ENCODE results near the gene MUC5AC. TPM values are rescaled to one million over a fixed set of nuclear protein-coding genes. Genes with fewer than 3 reads are reported as not detected.

The MUC5AC gene
- total and polyA plus RNA-seq, 12 donors, result under 0.01 TPM; not detected in 9

DNA sequence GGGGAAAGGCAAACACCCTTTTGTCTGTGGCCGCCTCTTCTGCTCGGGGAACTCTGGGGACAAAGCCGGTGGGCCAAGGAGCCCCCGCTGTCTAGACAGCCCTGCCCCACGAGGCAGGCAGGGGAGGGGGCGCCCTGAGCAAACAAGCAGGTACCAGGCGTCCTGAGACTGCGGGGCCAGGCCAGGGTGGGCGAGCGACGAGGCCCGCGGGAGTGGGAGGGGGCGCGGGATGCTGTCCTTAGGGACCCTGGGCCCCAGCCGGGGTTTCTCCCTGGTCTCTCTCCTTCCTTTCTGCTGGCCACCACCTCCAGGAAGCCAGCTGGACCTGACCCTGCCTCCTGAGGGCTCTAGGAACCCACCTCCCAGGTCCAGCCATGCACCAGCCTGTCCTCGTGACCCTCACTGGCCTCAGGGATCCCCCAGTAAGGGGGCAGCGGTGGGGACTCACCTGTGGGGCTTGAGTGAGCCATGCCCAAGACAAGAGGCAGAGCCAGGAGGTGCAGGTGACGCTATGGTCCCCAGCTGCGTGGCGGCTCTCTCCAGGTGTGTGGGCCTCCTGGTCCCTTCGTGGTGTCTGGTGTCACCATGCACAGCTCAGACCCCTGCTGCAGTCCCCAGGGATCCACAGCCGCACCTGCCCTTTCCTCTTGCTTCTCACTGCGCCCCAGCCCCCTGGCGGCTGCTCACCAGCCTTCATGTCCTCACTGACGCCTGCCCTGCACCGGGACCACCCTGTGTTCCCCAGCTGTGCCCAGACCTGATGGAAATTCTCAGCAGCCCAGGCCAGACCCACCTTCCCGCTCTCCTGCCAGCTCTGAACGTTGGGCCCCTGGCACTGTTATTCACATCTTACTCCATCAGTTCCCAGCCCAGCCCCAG, 26.5 kb upstream of the MUC5AC start:
- TF ChIP-seq CTCF (IDR thresholded peaks at IDR 0.05), result no peak
- no peak for TF ChIP-seq POLR2A (IDR thresholded peaks at IDR 0.05)
- peak in 3 of 7 donors; percentile 10 to 18 (median 17) for DNase-seq

DNA sequence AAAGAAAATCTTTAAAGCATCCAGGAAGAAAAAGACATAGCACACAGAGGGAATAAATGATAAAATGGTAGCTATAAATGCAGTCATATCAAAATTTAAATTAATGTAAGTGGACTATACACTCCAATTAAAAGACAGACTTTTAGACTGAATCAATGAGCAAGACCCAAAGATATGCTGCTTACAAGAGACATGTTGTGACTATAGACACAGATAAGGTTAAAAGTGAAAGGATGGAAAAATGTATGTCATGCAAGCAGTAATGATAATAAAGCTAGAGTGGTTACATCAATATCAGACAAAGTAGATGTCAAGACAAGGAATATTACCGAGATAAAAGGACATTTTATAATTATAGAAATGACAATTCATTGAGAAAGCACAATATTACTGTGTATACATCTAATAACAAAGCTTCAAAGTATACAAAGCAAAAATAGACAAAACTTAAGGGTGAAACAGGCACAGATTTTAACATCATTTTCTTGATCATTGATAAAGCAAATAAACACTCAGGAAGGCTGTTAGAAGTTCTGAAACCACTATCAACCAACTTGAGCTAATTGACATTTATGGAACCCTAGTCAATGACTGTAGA, 22.8 kb upstream of the MUC5AC start:
- H3K4me3 ChIP-seq, result no peak overlapping the region
- no peak for DNase-seq
- H3K27me3 ChIP-seq, result no peaks in the 10 kb centered on the region
- no peak overlapping the region for H3K27ac ChIP-seq
- no peaks in the 10 kb centered on the region for H3K4me1 ChIP-seq (replicated peaks in 1 of 2)
- H3K36me3 ChIP-seq (replicated peaks in 1 of 2), result no peaks in the 10 kb centered on the region
- WGBS, 4 donors, result 58 to 69% (median 65%) methylated on average over 1 of the region's 1 CpG
- intact Hi-C loops (cut with DNase I), result no loop called here
- TF ChIP-seq POLR2A (IDR thresholded peaks at IDR 0.05), result no peak
- TF ChIP-seq CTCF (IDR thresholded peaks at IDR 0.05), result no peak
- H3K9me3 ChIP-seq (replicated peaks in 1 of 3), result peaks cover 0 to 9% (median 0%) of the 10 kb centered on the region in 3 donors

More for the DNA sequence above, 26.5 kb upstream of the MUC5AC start:
- peaks cover 0 to 9% (median 0%) of the 10 kb centered on the region in 3 donors for H3K9me3 ChIP-seq (replicated peaks in 1 of 3)
- no peaks in the 10 kb centered on the region for H3K4me1 ChIP-seq (replicated peaks in 1 of 2)
- WGBS, 4 donors, result 70 to 81% (median 80%) methylated on average over 10 to 29 of the region's 29 CpGs
- no peaks in the 10 kb centered on the region for H3K36me3 ChIP-seq (replicated peaks in 1 of 2)
- no peaks in the 10 kb centered on the region for H3K27me3 ChIP-seq
- no peak overlapping the region for H3K4me3 ChIP-seq
- no peak overlapping the region for H3K27ac ChIP-seq
- intact Hi-C loops (cut with DNase I), result no loop called here

GRCh38 chr11:1138097-1138496, 19.7 kb upstream of the MUC5AC start:
- H3K9me3 ChIP-seq (replicated peaks in 1 of 3), result peaks cover 0 to 9% (median 4%) of the 10 kb centered on the region in 3 donors
- TF ChIP-seq POLR2A (IDR thresholded peaks at IDR 0.05), result no peak
- TF ChIP-seq CTCF (IDR thresholded peaks at IDR 0.05), result no peak
- WGBS, 4 donors, result 68 to 81% (median 72%) methylated on average over 8 of the region's 8 CpGs
- no peaks in the 10 kb centered on the region for H3K36me3 ChIP-seq (replicated peaks in 1 of 2)
- H3K27me3 ChIP-seq, result no peaks in the 10 kb centered on the region
- H3K4me1 ChIP-seq (replicated peaks in 1 of 2), result no peaks in the 10 kb centered on the region
- H3K27ac ChIP-seq, result no peak overlapping the region
- intact Hi-C loops (cut with DNase I), result no loop called here
- DNase-seq, result no peak
- no peak overlapping the region for H3K4me3 ChIP-seq

DNA sequence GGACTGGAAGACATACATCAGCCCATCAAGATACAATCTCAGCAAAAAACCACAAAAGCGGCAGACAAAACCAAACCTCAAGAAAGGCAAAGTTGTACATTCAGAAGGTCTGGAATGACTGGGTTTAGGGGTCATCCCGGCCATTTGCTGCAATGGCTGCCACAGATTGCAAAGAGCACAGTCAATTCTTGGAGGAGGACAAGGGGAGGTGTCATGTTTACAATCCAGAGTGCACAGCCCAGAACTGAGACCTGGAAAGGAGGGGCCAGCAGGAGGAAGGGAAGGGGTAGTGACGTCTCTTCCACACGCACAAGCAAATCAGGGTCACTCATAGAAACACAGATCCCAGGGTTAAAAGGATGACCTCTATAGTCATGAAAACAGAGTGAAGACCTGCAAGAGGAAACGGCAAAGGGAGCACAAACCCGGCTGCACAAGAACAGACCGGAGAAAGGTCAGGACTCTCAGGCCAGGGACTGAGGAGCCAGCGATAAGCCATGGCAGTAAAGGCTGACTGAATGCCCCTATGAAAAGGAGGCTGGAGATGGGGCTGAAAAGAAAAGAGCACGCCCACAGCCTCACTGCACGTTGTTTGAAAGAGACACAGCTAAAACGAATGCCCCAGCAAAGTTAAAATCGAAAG, 18.2 kb upstream of the MUC5AC start:
- 29 to 50% (median 42%) methylated on average over 12 of the region's 12 CpGs for WGBS, 4 donors
- intact Hi-C loops (cut with DNase I), result no loop called here

More for the DNA sequence above, 18.2 kb upstream of the MUC5AC start:
- H3K36me3 ChIP-seq (replicated peaks in 1 of 2), result no peaks in the 10 kb centered on the region
- DNase-seq, result peak in 4 of 7 donors; percentile 2 to 44 (median 10)
- H3K4me3 ChIP-seq, result no peak overlapping the region
- H3K9me3 ChIP-seq (replicated peaks in 1 of 3), result peaks cover 0 to 8% (median 4%) of the 10 kb centered on the region in 3 donors
- no peaks in the 10 kb centered on the region for H3K4me1 ChIP-seq (replicated peaks in 1 of 2)
- no peaks in the 10 kb centered on the region for H3K27me3 ChIP-seq
- no peak overlapping the region for H3K27ac ChIP-seq
- TF ChIP-seq POLR2A (IDR thresholded peaks at IDR 0.05), result no peak
- TF ChIP-seq CTCF (IDR thresholded peaks at IDR 0.05), result no peak

Data from adrenal gland (tissue), 12 donors.